Measurements from ENCODE around the gene YDJC.
"Not testable (repeated sequence)": the region's sequence is repeated elsewhere in the genome, so short reads cannot be mapped to it uniquely, and the experiment has no call there.

The YDJC gene, protein sequence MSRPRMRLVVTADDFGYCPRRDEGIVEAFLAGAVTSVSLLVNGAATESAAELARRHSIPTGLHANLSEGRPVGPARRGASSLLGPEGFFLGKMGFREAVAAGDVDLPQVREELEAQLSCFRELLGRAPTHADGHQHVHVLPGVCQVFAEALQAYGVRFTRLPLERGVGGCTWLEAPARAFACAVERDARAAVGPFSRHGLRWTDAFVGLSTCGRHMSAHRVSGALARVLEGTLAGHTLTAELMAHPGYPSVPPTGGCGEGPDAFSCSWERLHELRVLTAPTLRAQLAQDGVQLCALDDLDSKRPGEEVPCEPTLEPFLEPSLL

DNA sequence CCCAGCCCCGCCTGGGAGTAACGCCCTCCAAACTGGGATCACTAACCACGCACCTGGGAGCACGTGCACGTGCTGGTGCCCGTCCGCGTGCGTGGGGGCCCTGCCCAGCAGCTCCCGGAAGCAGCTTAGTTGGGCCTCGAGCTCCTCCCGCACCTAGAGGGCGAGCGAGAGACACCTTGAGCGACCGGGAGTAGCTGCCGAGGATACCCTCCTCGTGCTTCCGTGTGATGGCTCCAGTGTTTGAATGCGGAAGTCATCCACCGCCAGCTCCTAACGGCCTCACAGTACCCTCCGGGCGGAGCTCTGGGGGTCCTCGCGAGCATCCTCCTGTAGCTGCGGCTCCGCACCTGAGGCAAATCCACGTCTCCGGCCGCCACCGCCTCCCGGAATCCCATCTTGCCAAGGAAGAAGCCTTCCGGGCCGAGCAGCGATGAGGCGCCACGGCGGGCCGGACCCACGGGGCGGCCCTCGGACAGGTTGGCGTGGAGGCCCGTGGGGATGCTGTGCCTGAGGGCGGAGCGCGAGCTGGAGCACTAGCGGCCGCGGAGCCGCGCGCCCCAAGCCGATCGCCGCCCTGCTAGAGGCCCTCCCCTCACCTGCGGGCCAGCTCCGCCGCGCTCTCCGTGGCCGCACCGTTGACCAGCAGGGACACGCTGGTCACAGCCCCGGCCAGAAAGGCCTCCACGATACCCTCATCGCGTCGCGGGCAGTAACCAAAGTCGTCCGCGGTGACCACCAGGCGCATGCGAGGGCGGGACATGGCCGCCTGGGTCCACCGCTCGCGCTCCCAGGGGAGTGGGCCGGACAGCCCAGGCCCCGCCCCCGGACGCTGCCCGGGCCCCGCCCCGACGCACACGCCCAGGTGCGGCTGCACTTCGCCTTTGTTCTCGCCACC lies at the start of gene YDJC:
Gene YDJC (minus strand): TSS at position 768 of the 895 bp plus-strand sequence. CDS start 8 bp downstream, at position 760.
- H3K27ac Mint-ChIP-seq: peak within 1 kb of the TSS; percentile 90
- H3K4me1 Mint-ChIP-seq (ENCODE audit: low read depth): peaks cover 54% of the 10 kb centered on the region
- H3K9me3 Mint-ChIP-seq: peaks cover 6% of the 10 kb centered on the region
- H3K36me3 Mint-ChIP-seq (ENCODE audit: low read depth): peaks cover 52% of the 10 kb centered on the region
- no peaks in the 10 kb centered on the region for H3K27me3 Mint-ChIP-seq
- intact Hi-C loops (cut with micrococcal nuclease): loop anchor here (1.0 kb wide), 1 partner anchor 12 kb away; no protein-coding TSS in a partner anchor
- peak within 1 kb of the TSS; percentile 91 for H3K4me3 Mint-ChIP-seq

DNA sequence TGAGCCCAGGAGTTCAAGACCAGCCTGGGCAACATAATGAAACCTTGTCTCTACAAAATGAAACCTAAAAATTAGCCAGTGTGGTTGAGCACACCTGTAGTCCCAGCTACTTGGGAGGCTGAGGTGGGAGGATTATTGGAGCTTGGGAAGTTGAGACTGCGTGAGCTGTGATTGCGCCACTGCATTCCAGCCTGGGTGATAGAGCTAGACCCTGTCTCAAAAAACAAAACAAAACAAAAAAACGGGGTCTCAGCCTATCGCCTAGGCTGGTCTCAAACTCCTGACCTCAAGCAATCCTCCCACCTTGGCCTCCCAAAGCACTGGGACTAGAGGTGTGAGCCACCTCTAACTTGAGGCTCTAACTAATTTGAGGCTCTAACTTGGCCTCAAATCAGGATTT lies 49.6 kb upstream of the YDJC start:
- Mint-ChIP-seq H3K36me3 (ENCODE audit: low read depth) (peaks cover 99% of the 10 kb centered on the region), H3K27ac (no peak overlapping the region), H3K27me3 (no peaks in the 10 kb centered on the region), H3K4me3 (no peak overlapping the region), H3K9me3 (no peaks in the 10 kb centered on the region), H3K4me1 (ENCODE audit: low read depth) (no peaks in the 10 kb centered on the region)
- intact Hi-C loops (cut with micrococcal nuclease): no loop called here

DNA sequence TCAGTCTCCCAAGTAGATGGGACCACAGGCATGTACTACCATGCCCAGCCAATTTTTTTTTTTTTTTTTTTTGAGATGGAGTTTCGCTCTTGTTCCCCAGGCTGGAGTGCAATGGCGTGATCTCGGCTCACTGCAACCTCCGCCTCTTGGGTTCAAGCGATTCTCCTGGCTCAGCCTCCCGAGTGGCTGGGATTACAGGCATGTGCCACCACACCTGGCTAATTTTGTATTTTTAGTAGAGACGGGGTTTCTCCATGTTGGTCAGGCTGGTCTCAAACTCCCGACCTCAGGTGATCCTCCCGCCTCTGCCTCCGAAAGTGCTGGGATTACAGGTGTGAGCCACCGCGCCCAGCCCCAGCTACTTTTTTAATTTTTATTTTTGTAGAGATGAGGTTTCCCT lies 49.0 kb upstream of the YDJC start:
- H3K36me3 Mint-ChIP-seq (ENCODE audit: low read depth): peaks cover 99% of the 10 kb centered on the region
- H3K9me3 Mint-ChIP-seq; intact Hi-C loops (cut with micrococcal nuclease): not testable (repeated sequence)

DNA sequence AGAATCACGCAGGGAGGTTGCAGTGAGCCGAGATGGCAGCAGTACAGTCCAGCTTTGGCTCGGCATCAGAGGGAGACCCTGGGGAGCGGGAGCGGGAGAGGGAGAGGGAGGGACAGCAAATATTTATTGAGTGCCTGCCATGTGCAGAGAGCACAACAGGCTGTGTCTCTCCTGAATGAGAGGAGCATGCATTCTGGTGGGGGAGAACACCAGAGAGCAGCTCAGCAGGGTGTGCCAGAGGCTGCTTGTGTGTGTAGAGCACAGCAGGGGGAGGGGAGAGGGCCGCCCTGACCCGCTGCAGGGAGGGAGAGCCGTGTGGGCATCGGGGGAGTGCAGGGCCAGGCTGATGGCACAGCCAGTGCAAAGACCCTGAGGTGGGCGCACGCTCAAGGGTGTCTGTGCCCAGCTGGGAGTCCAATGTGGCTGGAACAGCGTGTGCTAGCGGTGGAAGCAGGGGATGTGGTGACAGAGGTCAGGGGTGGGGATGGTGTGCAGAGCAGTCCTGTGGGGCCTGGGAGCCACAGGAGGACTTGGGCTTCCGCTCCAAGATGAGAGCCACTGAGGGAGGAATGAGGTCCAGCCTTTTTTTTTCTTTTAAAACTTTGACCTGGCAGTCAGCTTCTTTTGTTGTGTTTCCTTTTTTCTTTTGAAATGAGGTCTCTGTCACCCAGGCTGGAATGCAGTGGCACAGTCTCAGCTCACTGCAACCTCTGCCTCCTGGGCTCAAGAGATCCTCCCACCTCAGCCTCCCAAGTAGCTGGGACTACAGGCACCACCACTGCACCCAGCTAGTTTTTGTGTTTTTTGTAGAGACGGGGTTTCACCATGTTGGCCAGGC lies 48.0 kb upstream of the YDJC start:
- Mint-ChIP-seq H3K27me3 (no peaks in the 10 kb centered on the region), H3K36me3 (ENCODE audit: low read depth) (peaks cover 99% of the 10 kb centered on the region), H3K4me3 (no peak overlapping the region), H3K9me3 (no peaks in the 10 kb centered on the region), H3K4me1 (ENCODE audit: low read depth) (peaks cover 1% of the 10 kb centered on the region), H3K27ac (no peak overlapping the region)
- intact Hi-C loops (cut with micrococcal nuclease): no loop called here

More for the DNA sequence above, 49.0 kb upstream of the YDJC start:
- H3K4me1 Mint-ChIP-seq (ENCODE audit: low read depth); H3K27me3 Mint-ChIP-seq; H3K4me3 Mint-ChIP-seq; H3K27ac Mint-ChIP-seq: not testable (repeated sequence)

- H3K27me3 Mint-ChIP-seq: no peaks in the 10 kb centered on the region
- H3K4me3 Mint-ChIP-seq: no peak overlapping the region
- peaks cover 26% of the 10 kb centered on the region for H3K4me1 Mint-ChIP-seq (ENCODE audit: low read depth)
- H3K9me3 Mint-ChIP-seq: no peaks in the 10 kb centered on the region
- intact Hi-C loops (cut with micrococcal nuclease): no loop called here
- H3K27ac Mint-ChIP-seq: no peak overlapping the region
- peaks cover 99% of the 10 kb centered on the region for H3K36me3 Mint-ChIP-seq (ENCODE audit: low read depth)
Observed at GRCh38 chr22:21674638-21675245, 44.9 kb upstream of the YDJC start.

DNA sequence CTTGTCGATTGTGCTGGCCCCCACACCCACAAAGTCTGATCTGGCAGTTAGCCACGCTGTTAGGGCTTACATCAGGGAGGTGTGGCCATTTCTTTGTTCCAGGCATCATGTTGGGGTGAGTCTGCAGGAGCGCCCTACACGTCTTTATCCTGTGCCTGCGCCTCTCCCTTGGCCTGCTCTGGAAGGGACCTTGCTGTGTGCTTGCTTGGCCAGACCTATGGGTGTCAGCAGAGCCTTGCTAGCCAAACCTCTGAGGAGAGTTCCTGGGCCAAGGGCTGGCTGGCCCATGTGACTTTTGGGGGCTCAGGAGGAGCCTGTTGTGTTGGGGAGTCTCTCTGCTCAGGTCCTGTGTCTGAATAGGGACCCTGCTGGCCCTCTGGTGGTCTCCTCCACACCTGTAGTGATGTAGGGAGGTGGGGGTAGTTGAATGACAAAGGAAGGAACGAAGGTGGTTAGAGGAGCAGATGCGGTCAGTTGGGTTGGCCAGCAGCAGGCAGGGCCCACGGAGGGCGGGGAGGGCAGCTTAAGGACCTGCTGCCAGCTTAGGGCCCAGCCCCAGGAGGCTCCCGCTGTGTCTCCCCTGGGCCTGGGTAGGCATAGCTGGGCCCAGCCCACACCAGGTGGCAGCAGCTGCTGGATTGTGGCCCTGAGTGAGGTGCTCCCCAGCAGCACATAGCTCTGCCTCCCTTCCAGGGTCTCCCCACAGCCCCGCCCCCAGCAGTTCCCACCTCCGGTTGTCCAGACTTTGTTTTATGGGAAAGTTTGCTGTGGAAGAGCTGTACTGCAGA lies 43.9 kb upstream of the YDJC start:
- intact Hi-C loops (cut with micrococcal nuclease): no loop called here
- peak overlapping the region; percentile 18 for H3K27ac Mint-ChIP-seq
- H3K4me1 Mint-ChIP-seq (ENCODE audit: low read depth): peaks cover 35% of the 10 kb centered on the region
- peaks cover 100% of the 10 kb centered on the region for H3K36me3 Mint-ChIP-seq (ENCODE audit: low read depth)
- no peaks in the 10 kb centered on the region for H3K27me3 Mint-ChIP-seq
- H3K4me3 Mint-ChIP-seq: no peak overlapping the region
- no peaks in the 10 kb centered on the region for H3K9me3 Mint-ChIP-seq

DNA sequence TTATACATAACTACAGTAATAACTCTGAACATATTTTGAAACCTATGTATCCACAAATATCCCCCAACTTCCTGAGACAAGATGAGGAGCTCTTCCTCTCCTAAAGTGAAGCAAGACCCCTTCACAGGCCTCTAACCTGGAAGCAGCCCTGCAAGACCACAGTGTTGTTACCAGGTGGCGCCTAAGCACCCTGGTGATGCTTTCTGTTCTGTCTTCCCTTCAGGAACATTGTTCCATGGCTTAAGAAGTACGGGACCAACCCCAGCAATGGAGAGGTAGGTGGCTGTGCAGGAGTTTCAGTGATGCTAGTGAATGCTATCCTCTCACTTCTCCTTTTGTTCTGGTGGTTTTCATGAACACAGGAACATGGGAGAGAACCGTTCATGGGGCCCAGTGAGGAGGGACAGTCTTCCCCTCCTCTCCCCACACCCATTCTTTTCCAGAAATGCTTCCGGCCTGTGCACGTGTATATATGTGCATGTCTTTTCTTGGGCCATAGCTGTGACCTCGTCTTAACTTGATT lies 42.3 kb upstream of the YDJC start:
- intact Hi-C loops (cut with micrococcal nuclease): no loop called here

GRCh38 chr22:21669026-21669425 lies 39.2 kb upstream of the YDJC start:
- no peak overlapping the region for H3K4me3 Mint-ChIP-seq
- no peaks in the 10 kb centered on the region for H3K27me3 Mint-ChIP-seq
- peaks cover 69% of the 10 kb centered on the region for H3K36me3 Mint-ChIP-seq (ENCODE audit: low read depth)
- H3K9me3 Mint-ChIP-seq: no peaks in the 10 kb centered on the region
- H3K4me1 Mint-ChIP-seq (ENCODE audit: low read depth): peaks cover 60% of the 10 kb centered on the region
- intact Hi-C loops (cut with micrococcal nuclease): no loop called here
- no peak overlapping the region for H3K27ac Mint-ChIP-seq

More for the DNA sequence above, 42.3 kb upstream of the YDJC start:
- H3K27ac Mint-ChIP-seq: no peak overlapping the region
- no peaks in the 10 kb centered on the region for H3K9me3 Mint-ChIP-seq
- H3K36me3 Mint-ChIP-seq (ENCODE audit: low read depth): peaks cover 91% of the 10 kb centered on the region
- H3K27me3 Mint-ChIP-seq: no peaks in the 10 kb centered on the region
- H3K4me1 Mint-ChIP-seq (ENCODE audit: low read depth): peaks cover 46% of the 10 kb centered on the region
- no peak overlapping the region for H3K4me3 Mint-ChIP-seq

DNA sequence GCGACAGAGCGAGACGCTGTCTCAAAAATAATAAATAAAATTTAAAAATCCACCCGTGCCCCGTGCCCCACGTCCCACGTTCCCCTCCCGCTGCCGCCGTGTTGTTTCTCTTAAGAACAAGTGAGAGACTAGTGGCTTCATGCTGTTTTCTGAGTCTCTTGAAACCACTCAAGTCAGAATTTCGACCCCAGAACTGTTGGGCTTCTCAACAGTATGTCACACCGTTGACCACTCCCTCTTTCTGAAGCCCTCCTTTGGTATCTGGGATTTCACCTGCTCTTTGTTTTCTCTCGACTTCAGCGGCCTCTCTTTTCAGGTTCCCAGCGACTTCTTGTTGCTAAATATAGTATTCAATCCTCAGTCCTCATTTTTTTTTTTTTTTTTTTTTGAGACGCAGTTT lies 37.0 kb upstream of the YDJC start:
- Mint-ChIP-seq H3K4me3 (peak overlapping the region; percentile 97), H3K27ac (peak overlapping the region; percentile 99), H3K27me3 (no peaks in the 10 kb centered on the region), H3K4me1 (ENCODE audit: low read depth) (peaks cover 49% of the 10 kb centered on the region), H3K9me3 (no peaks in the 10 kb centered on the region), H3K36me3 (ENCODE audit: low read depth) (peaks cover 47% of the 10 kb centered on the region)
- intact Hi-C loops (cut with micrococcal nuclease): no loop called here

DNA sequence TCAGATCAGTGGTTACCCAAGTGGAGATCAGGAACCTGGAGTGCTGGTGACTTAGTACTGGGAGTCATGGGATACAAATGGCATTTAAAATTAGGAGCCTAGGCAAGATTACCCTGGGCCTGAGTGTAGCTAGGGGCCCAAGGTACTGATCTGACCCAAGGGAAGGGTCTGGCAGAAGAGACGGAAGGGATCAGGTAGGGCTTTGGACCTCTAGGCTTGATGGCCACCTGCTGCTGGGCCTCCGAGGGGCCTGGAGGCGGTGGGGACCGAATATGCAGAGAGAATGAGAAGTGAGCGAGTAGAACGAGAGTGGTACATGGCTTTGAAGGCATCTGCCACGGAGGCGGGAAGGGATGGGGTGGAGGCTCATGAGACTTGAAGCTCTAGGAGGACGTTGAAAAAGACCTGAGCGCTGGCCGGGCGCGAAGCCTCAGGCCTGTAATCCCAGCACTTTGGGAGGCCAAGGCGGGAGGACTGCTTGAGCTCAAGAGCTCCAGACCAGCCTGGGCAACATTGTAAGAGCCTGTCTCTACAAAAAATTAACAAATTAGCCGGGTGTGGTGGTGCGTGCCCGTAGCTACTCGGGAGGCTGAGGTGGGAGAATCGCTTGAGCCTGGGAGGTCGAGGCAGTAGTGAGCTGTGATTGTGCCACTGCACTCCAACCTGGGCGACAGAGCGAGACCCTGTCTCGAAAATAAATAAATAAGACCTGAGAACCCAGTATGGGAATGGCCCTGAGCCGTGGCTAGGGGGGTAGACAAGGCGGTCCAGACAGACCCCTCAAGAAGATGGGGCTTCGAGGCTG lies 35.4 kb upstream of the YDJC start:
- intact Hi-C loops (cut with micrococcal nuclease): no loop called here
- H3K4me3 Mint-ChIP-seq: peak overlapping the region; percentile 97
- peaks cover 34% of the 10 kb centered on the region for H3K4me1 Mint-ChIP-seq (ENCODE audit: low read depth)
- H3K9me3 Mint-ChIP-seq: no peaks in the 10 kb centered on the region
- H3K27me3 Mint-ChIP-seq: no peaks in the 10 kb centered on the region
- peak overlapping the region; percentile 99 for H3K27ac Mint-ChIP-seq
- peaks cover 31% of the 10 kb centered on the region for H3K36me3 Mint-ChIP-seq (ENCODE audit: low read depth)

DNA sequence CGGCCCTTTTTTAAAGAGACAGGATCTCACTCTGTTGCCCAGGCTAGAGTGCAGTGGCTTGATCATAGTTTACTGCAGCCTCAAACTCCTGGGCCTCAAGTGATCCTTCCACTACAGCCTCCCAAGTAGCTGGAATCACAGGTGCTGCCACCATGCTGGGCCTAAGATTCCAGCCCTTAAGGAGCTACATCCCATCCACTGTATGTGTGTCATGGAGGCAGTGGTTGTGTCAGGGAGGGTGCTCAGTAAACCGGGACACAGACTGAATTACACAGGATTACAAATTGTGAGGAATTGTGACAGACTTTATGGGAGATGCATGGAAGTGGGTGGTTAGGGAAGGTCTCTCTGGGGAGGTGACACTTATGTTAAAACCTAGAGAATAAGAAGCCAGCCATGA lies 33.9 kb upstream of the YDJC start:
- Mint-ChIP-seq H3K4me1 (ENCODE audit: low read depth) (peaks cover 26% of the 10 kb centered on the region), H3K4me3 (no peak overlapping the region), H3K27me3 (no peaks in the 10 kb centered on the region), H3K9me3 (no peaks in the 10 kb centered on the region), H3K36me3 (ENCODE audit: low read depth) (peaks cover 16% of the 10 kb centered on the region), H3K27ac (no peak overlapping the region)
- intact Hi-C loops (cut with micrococcal nuclease): no loop called here

DNA sequence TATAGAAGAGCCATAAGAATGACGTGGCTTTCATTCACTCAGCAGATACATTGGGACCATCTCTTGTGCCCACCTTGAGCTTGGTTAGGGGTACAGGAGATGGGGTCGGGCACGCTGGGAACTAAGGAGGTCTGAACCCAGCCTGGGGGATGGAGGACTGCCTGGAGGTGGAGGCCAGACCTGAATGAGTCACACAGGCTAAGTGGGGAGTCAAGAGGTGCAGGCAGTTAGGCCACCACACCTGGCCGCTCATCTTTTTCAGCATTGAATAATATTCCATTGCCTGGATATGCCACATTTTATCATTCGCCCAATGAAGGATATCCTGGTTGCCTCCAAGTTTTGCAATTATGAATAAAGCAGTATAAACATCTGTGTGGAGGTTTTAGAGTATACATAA lies 32.2 kb upstream of the YDJC start:
- peaks cover 11% of the 10 kb centered on the region for H3K27me3 Mint-ChIP-seq
- no peaks in the 10 kb centered on the region for H3K9me3 Mint-ChIP-seq
- H3K4me1 Mint-ChIP-seq (ENCODE audit: low read depth): peaks cover 26% of the 10 kb centered on the region
- H3K36me3 Mint-ChIP-seq (ENCODE audit: low read depth): peaks cover 9% of the 10 kb centered on the region
- H3K4me3 Mint-ChIP-seq: no peak overlapping the region
- intact Hi-C loops (cut with micrococcal nuclease): no loop called here
- H3K27ac Mint-ChIP-seq: no peak overlapping the region

All from dendritic cell treated with granulocyte-macrophage colony-stimulating factor and Interleukin-4, amounts not matched to agents 40 ng/mL and 50 ng/mL, for 4 days (primary cell).